ENCODE results near the gene FOSL1.

The FOSL1 gene

DNA sequence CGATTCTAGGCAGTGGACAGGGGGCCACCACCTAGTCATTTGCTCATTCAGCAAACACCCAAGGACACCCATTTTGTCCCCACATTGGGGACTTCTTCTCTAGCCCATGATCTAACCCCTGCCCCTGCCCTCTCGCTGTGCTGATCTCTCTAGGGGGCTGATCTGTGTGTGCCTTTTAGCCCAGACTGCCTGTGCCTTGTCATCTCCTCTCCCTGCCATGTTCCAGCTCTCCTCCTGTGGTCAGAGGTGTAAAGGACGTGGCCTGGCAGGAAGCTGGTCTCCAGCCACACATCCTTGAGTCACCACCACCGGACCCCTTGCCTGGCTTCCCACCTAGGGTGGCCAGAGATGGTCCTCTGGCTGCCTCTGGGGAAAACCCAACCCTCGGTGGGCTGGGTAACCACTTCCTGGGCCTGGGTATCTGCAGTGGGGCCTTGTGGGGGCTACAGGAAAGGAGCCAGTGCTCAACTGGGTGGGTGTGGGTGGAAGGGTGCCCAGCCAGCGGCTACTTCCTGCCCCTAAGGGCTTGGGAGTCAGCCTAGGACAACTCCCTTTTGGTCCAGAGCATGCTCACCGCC, 19.3 kb downstream of the FOSL1 start:
- TF ChIP-seq, protein P1, sequence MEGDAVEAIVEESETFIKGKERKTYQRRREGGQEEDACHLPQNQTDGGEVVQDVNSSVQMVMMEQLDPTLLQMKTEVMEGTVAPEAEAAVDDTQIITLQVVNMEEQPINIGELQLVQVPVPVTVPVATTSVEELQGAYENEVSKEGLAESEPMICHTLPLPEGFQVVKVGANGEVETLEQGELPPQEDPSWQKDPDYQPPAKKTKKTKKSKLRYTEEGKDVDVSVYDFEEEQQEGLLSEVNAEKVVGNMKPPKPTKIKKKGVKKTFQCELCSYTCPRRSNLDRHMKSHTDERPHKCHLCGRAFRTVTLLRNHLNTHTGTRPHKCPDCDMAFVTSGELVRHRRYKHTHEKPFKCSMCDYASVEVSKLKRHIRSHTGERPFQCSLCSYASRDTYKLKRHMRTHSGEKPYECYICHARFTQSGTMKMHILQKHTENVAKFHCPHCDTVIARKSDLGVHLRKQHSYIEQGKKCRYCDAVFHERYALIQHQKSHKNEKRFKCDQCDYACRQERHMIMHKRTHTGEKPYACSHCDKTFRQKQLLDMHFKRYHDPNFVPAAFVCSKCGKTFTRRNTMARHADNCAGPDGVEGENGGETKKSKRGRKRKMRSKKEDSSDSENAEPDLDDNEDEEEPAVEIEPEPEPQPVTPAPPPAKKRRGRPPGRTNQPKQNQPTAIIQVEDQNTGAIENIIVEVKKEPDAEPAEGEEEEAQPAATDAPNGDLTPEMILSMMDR (IDR thresholded peaks at IDR 0.05): no peak

DNA sequence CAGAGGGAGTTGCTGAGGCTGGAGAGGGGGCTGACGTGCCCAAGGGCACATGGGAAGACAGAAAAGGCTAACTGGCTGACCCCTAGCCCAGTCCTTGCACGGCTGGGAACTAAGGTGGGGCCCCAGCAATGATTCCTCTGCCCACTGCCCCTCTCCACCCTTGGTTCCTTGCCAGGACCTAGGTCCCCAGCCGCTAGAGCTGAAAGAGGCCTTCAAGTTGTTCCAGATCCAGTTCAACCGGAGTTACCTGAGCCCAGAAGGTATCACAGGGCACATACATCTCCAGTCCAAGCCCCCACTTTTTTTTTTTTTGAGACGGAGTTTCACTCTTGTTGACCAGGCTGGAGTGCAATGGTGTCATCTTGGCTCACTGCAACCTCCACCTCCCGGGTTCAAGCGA, 20.2 kb downstream of the FOSL1 start:
- TF ChIP-seq, protein P1 (IDR thresholded peaks at IDR 0.05): no peak

DNA sequence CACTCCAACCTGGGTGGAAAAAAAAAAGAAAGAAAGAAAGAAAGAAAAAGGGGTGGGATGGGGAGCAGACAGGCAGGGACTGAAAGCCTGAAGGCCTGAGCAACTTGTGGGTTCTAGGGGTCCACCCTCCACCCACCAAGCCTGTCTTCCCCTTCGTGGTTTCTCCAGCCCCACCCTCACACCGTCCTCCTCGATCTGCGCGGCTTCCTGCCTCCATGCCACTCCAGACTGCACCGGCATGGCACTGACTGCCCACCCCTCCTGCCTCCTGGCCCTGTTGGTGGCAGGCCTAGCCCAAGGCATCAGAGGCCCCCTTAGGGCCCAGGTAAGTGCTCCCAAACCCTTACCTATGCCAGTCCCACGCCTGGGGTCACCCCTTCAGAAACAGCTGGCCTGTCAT, 20.6 kb downstream of the FOSL1 start, which contains the start of gene CTSW:
TSS of gene CTSW (plus strand) at position 221 of the 400 bp plus-strand sequence. CDS start at position 239, 18 bp downstream.
- TF ChIP-seq, protein P1 (IDR thresholded peaks at IDR 0.05): no peak

DNA sequence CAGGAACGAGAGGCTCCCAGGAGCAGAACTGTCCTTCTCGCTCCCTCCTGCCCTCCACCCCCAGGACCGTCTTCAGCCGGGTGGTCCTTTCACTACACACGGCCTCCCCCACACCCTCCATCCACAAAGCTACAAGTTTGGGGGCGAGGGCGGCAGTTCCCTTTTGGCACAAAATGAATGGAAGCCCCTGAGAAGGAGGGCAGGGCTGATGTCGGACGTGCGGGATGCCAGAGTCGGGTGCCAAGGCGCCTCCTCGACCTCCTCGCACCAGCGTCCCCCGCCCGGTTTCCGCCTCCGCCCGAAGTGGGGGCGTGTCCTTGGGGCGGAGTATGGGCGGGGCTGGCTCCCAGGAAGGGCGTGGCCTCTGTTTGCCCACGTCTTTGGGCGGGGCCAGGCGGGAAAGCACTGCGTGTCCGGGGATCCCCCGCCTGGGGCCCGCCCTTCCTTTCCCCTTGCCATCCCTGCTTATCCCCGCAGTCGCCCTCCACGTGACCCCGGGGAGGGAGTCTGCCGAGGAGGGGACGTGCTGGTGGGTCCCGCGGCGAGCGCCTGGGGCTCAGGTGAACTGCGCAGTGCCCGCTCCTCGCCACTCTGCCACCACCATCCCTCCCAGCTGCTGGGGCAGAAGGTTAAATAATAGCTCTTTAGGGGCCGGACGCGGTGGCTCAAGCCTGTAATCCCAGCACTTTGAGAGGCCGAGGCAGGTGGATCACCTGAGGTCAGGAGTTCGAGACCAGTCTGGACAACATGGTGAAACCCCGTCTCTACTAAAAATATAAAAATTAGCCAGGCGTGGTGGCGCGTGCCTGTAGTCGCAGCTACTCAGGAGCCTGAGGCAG, 26.7 kb downstream of the FOSL1 start:
- TF ChIP-seq, protein P1 (IDR thresholded peaks at IDR 0.05): no peak

DNA sequence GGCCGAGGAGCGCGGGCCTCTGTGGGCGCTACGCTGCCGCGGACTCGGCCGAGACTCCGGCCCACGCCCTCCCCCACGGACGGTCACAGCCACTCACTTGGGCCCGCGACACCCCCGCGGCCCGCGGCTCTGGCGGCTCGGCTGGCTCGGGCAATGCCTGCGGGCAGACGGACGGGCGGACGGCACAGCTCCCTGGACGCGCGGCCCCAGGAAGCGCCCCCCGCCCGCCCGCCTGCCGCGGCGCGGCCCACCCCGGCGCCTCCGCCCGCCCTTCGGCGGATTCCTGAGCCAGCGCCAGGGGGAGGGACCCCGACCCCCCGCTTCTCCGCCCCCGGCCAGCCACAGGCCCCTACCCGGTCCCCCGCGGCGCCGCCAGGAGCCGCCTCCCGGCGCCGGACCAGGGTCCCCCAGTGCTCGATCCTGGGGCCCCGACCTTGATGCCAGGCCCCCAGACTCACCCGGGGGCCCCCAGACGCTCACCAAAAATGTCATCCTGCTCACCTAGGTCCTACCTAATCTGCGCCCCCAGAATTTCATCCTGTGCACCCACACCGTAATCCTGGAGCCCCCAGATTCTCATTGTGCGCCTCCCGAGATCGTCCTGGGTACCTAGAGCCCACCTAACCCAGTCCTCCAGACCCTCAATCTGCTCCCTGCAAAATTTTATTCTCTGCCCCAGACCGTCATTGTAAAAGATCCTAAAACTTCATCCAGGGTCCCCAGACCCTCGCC, 27.4 kb downstream of the FOSL1 start, which contains the start of gene EFEMP2:
TSS of gene EFEMP2 (minus strand) at position 215 of the 732 bp plus-strand sequence. CDS start 446 bp downstream, outside the sequence.
- TF ChIP-seq, protein P1 (IDR thresholded peaks at IDR 0.05): no peak

DNA sequence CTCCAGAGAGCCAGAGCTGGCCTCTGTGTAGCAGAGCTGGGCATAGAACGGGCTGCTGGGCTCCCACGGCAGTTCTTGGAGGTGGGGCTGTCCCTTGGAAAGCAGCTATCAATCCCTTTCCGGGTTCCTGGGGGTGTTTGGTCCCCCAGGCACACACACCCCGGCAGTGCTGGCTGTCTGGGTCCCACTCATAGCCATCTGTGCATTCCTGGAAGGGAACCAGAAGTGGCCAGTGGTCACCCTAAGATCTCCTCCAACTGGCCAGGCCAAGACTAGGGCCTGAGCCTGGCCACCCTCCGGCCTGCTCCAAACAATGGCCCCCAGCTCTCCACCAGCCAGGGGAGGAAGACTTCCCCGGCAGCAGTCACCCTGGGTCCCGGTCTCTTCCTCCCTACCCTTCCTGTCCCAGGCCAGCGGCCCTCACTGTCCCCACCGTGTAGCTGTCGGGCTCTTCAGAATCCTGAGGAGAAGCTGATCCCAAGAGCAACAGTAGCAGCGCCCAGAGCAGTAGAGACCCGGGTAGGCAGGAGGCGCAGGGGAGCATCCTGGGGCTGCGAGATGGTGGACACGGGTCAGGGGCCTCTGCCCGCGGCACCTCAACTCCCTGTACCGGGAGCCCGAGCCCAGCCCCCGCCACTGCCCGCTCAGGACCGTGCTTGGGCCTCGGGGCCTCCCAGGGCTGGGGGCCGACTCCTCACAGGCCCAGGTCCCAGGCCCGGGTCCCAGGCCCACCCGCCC, 28.2 kb downstream of the FOSL1 start:
- TF ChIP-seq, protein P1 (IDR thresholded peaks at IDR 0.05): no peak
